ENCODE results near the gene PAQR6. TPM values are rescaled to one million over a fixed set of nuclear protein-coding genes. Genes with fewer than 3 reads are reported as not detected.

PAQR6 gene
- total RNA-seq, 1 donor from 2014 or later, result 2.0 TPM

- Histone ChIP-seq H3K27ac (no peak overlapping the region), H3K36me3 (peaks cover 0 to 54% of the 10 kb centered on the region in 2 donors), H3K27me3 (no peaks in the 10 kb centered on the region), H3K4me3 (no peak overlapping the region), H3K4me1 (peaks cover 32% of the 10 kb centered on the region), H3K9me3 (no peaks in the 10 kb centered on the region)
- DNase-seq (ENCODE audit: extremely low spot score in 2 of 2), result no peak
- intact Hi-C loops (cut with DNase I), result no loop called here
- TF ChIP-seq POLR2A (IDR thresholded peaks at IDR 0.05) (no peak), CTCF (IDR thresholded peaks at IDR 0.05) (no peak), POLR2AphosphoS5 (IDR thresholded peaks at IDR 0.05; ENCODE audit: insufficient read depth in 1 of 2, low read depth in 1 of 2) (no peak)
Observed at GRCh38 chr1:156249593-156249992, 1.7 kb upstream of the PAQR6 start.

GRCh38 chr1:156248323-156248683, 447 bp upstream of the PAQR6 start:
- Histone ChIP-seq H3K4me1 (peaks cover 32% of the 10 kb centered on the region), H3K27me3 (no peaks in the 10 kb centered on the region), H3K9me3 (no peaks in the 10 kb centered on the region), H3K36me3 (peaks cover 0 to 43% of the 10 kb centered on the region in 2 donors), H3K4me3 (no peak overlapping the region), H3K27ac (no peak overlapping the region)
- intact Hi-C loops (cut with DNase I), result no loop called here
- no peak for DNase-seq (ENCODE audit: extremely low spot score in 2 of 2)
- TF ChIP-seq POLR2AphosphoS5 (IDR thresholded peaks at IDR 0.05; ENCODE audit: insufficient read depth in 1 of 2, low read depth in 1 of 2) (no peak), POLR2A (IDR thresholded peaks at IDR 0.05) (no peak), CTCF (IDR thresholded peaks at IDR 0.05) (no peak)

- Histone ChIP-seq H3K9me3 (no peaks in the 10 kb centered on the region), H3K4me3 (no peak overlapping the region), H3K4me1 (peaks cover 32% of the 10 kb centered on the region), H3K27me3 (no peaks in the 10 kb centered on the region), H3K27ac (no peak overlapping the region), H3K36me3 (peaks cover 0 to 30% of the 10 kb centered on the region in 2 donors)
- intact Hi-C loops (cut with DNase I), result no loop called here
- no peak for DNase-seq (ENCODE audit: extremely low spot score in 2 of 2)
- TF ChIP-seq CTCF (IDR thresholded peaks at IDR 0.05) (no peak), POLR2A (IDR thresholded peaks at IDR 0.05) (no peak), POLR2AphosphoS5 (IDR thresholded peaks at IDR 0.05; ENCODE audit: insufficient read depth in 1 of 2, low read depth in 1 of 2) (no peak)
Observed at GRCh38 chr1:156246781-156247459, 936 bp downstream of the PAQR6 start.

- no peak overlapping the region for H3K27ac ChIP-seq
- H3K36me3 ChIP-seq, result peaks cover 0 to 23% of the 10 kb centered on the region in 2 donors
- peak overlapping the region; percentile 26 to 29 for H3K4me3 ChIP-seq
- peaks cover 32% of the 10 kb centered on the region for H3K4me1 ChIP-seq
- DNase-seq (ENCODE audit: extremely low spot score in 2 of 2), result no peak
- no peak for TF ChIP-seq POLR2AphosphoS5 (IDR thresholded peaks at IDR 0.05; ENCODE audit: insufficient read depth in 1 of 2, low read depth in 1 of 2)
- no peak for TF ChIP-seq POLR2A (IDR thresholded peaks at IDR 0.05)
- TF ChIP-seq CTCF (IDR thresholded peaks at IDR 0.05), result no peak
- H3K27me3 ChIP-seq, result no peaks in the 10 kb centered on the region
- no peaks in the 10 kb centered on the region for H3K9me3 ChIP-seq
- intact Hi-C loops (cut with DNase I), result no loop called here
Observed at GRCh38 chr1:156246241-156246780, 1.5 kb downstream of the PAQR6 start.
